HepG2 (cell line): ENCODE results near the gene TCERG1L. TPM values are rescaled to one million over a fixed set of nuclear protein-coding genes. Genes with fewer than 3 reads are reported as not detected.

Experiments
- ATAC-seq: fragments of 200-7000 bp; cut with Tn5 transposase; 3 replicates; pipeline ENCODE4 v1.9.1; 2020; ENCODE audit warnings: mild to moderate bottlenecking, moderate library complexity
- BruUV-seq: library from RNA; stranded (reverse); fragments of 400-500 nt; replicated peaks from 2 replicates; lab custom pipeline; 2021; lab: Mats Ljungman, UMichigan
- CTCF ChIA-PET: fragments of 300-600 bp; formaldehyde crosslinking; extraction: SDS; loops from one replicate; lab custom pipeline; 2021; ENCODE audit warnings: low total read pairs, inconsistent platforms, low intra/inter-chr PET ratio; lab: Yijun Ruan, JAX
- POLR2A ChIA-PET: fragments of 350-600 bp; sonication (Branson Sonifier 250); formaldehyde crosslinking; loops from one replicate; lab custom pipeline; 2020; ENCODE audit warnings: antibody characterized with exemption, inconsistent platforms; lab: Yijun Ruan, JAX
- DNase-seq: peaks from one replicate; pipeline ENCODE4 v3.0.0-alpha.2; 2015; ENCODE audit warnings: low spot score
- FAIRE-seq: peaks from 3 replicates; lab custom pipeline; 2011; peaks lifted over from hg19 to GRCh38; lab: Jason Lieb, UNC
- H2AFZ ChIP-seq: one replicate; pipeline ENCODE4 v1.6.1; 2011; ENCODE audit warnings: low read length, inconsistent platforms
- H3K27ac ChIP-seq: fragments of 300-600 bp; 3 replicates; pipeline ENCODE4 v1.8.0; 2011; ENCODE audit warnings: mixed run types, mild to moderate bottlenecking, mixed read lengths, low read length, inconsistent platforms; ENCODE audit not compliant: insufficient read depth; ENCODE audit errors: extremely low read length
- H3K27me3 ChIP-seq, 2 experiments: fragments of 200-600 bp in 1 of 2; 2 replicates in 1 of 2; 3 replicates in 1 of 2; pipeline versions ENCODE4 v1.6.0 to v1.8.0; 2011; ENCODE audit warnings: low read length in 2 of 2, mild to moderate bottlenecking in 2 of 2, moderate library complexity in 2 of 2, inconsistent platforms in 1 of 2; ENCODE audit not compliant: insufficient read depth in 2 of 2, control insufficient read depth in 1 of 2
- H3K36me3 ChIP-seq, 2 experiments: fragments of 200-600 bp in 1 of 2; replicated peaks in 1 of 2; 2 replicates in 1 of 2; 3 replicates in 1 of 2; pipeline versions ENCODE4 v1.5.1 to v1.8.0; 2011; ENCODE audit warnings: low read length in 2 of 2, inconsistent platforms in 1 of 2; ENCODE audit not compliant: insufficient read depth in 2 of 2, control insufficient read depth in 1 of 2
- H3K4me1 ChIP-seq: 2 replicates; pipeline ENCODE4 v1.5.1; 2012; ENCODE audit warnings: low read length, inconsistent platforms; ENCODE audit not compliant: insufficient read depth
- H3K4me2 ChIP-seq: 2 replicates; pipeline ENCODE4 v1.6.0; 2011; ENCODE audit warnings: low read depth, low read length, inconsistent platforms
- H3K4me3 ChIP-seq, 3 experiments: fragments of 200-600 bp in 1 of 3; sonication (generic), shearing (Covaris generic) in 1 of 3; replicated peaks in 1 of 3; 2 replicates each; pipeline ENCODE4 v1.5.1; 2011 to 2016; ENCODE audit warnings: low read length in 3 of 3, inconsistent platforms in 2 of 3, low read depth in 2 of 3, mild to moderate bottlenecking in 2 of 3, control low read depth in 1 of 3, mixed read lengths in 1 of 3; ENCODE audit not compliant: insufficient read depth in 1 of 3
- H3K79me2 ChIP-seq: one replicate; pipeline ENCODE4 v1.6.1; 2011; ENCODE audit warnings: low read length, inconsistent platforms; ENCODE audit not compliant: insufficient read depth
- H3K9ac ChIP-seq: 2 replicates; pipeline ENCODE4 v1.6.0; 2011; ENCODE audit warnings: mild to moderate bottlenecking, low read depth, low read length, inconsistent platforms; ENCODE audit not compliant: insufficient read depth
- H3K9me3 ChIP-seq: 2 replicates; pipeline ENCODE4 v1.5.1; 2012; ENCODE audit warnings: mild to moderate bottlenecking, low read length
- H4K20me1 ChIP-seq: 2 replicates; pipeline ENCODE4 v1.6.0; 2011; ENCODE audit warnings: inconsistent platforms, mild to moderate bottlenecking, low read length, moderate library complexity; ENCODE audit not compliant: insufficient read depth
- CHD4 ChIP-seq: fragments of 200-600 bp; sonication (generic); IDR thresholded peaks from 2 replicates; pipeline ENCODE4 v1.7.0; 2017; ENCODE audit warnings: mild to moderate bottlenecking, low read length, borderline replicate concordance
- HOXA5 ChIP-seq: sonication (generic); formaldehyde crosslinking; IDR thresholded peaks from 2 replicates; pipeline ENCODE4 v1.4.0; 2020; ENCODE audit warnings: missing genetic modification reagents
- KDM5B ChIP-seq: sonication (generic); formaldehyde crosslinking; IDR thresholded peaks from 2 replicates; pipeline ENCODE4 v1.4.0; 2020; ENCODE audit warnings: missing genetic modification reagents, mild to moderate bottlenecking, borderline replicate concordance
- KMT2B ChIP-seq: IDR thresholded peaks from 2 replicates; pipeline ENCODE4 v1.6.1; 2016; ENCODE audit warnings: missing genetic modification reagents, missing compliant biosample characterization
- NFRKB ChIP-seq: fragments of 450-650 bp; IDR thresholded peaks from 2 replicates; pipeline ENCODE4 v1.6.1; 2017
- YEATS4 ChIP-seq: sonication (generic); formaldehyde crosslinking; IDR thresholded peaks from 2 replicates; pipeline ENCODE4 v1.4.0; 2020; ENCODE audit warnings: missing genetic modification reagents, borderline replicate concordance
- ZBTB33 ChIP-seq: sonication (generic); formaldehyde crosslinking; IDR thresholded peaks from 2 replicates; pipeline ENCODE4 v1.4.0; 2020; ENCODE audit warnings: missing genetic modification reagents
- ZNF382 ChIP-seq: sonication (generic); formaldehyde crosslinking; IDR thresholded peaks from 2 replicates; pipeline ENCODE4 v1.5.0; 2020; ENCODE audit warnings: missing genetic modification reagents, mild to moderate bottlenecking, borderline replicate concordance
- ZNF589 ChIP-seq: sonication (generic); formaldehyde crosslinking; conservative IDR thresholded peaks from 2 replicates; pipeline ENCODE4 v1.8.0; 2022; ENCODE audit warnings: mild to moderate bottlenecking, moderate library complexity, missing genetic modification reagents
- ZNF615 ChIP-seq: sonication (generic); formaldehyde crosslinking; IDR thresholded peaks from 2 replicates; pipeline ENCODE4 v1.5.0; 2020; ENCODE audit warnings: mild to moderate bottlenecking, missing genetic modification reagents, borderline replicate concordance
- WGBS: methylation state at CpG from one replicate; pipeline ENCODE4 v1.1.6; 2017; ENCODE audit warnings: low lambda C conversion rate; 5-methylcytosine and 5-hydroxymethylcytosine counted together
- in situ Hi-C: cut with HindIII; loops from 2 replicates; pipeline ENCODE4 v1.10.0; 2017; ENCODE audit warnings: low pct_unique_long_range_greater_than_20kb; ENCODE audit not compliant: extremely low pct_ligation_motif_present
- intact Hi-C: fragments of 100-400 bp; cut with micrococcal nuclease; formaldehyde crosslinking; loops from one replicate; pipeline ENCODE4 v1.10.0; 2022; ENCODE audit not compliant: unreplicated experiment
- polyA plus RNA-seq, 8 experiments: library from polyadenylated mRNA; depleted of rRNA in 3 of 8; stranded (reverse) in 7 of 8; unstranded in 1 of 8; fragments of >200 nt; fragmentation: Illumina TruSeq in 4 of 8; extraction: Trizol in 4 of 8; gene quantifications; 2 replicates each; pipeline versions ENCODE4 v1.2.1 to v1.2.3, GENCODE V29; 2011 to 2016; ENCODE audit warnings: low read depth in 4 of 8, missing spikeins in 1 of 8, mixed read lengths in 1 of 8; ENCODE audit not compliant: insufficient read depth in 1 of 8
- total RNA-seq, 5 experiments: library from RNA; depleted of rRNA; stranded (reverse); fragments of >200 nt; fragmentation: Illumina TruSeq; extraction: Trizol; gene quantifications; 2 replicates each; pipeline ENCODE4 v1.2.3, GENCODE V29; 2016; ENCODE audit warnings: low read depth in 1 of 5
- TF ChIP-seq, protein P1 (sequence below): IDR thresholded peaks from 2 replicates; pipeline ENCODE4 v1.6.1; 2018; ENCODE audit warnings: missing genetic modification reagents, mild to moderate bottlenecking, missing compliant biosample characterization
- TF ChIP-seq, protein P2 (sequence below): sonication (generic); formaldehyde crosslinking; IDR thresholded peaks from 2 replicates; pipeline ENCODE4 v1.8.0; 2022; ENCODE audit warnings: mild to moderate bottlenecking, missing genetic modification reagents; ENCODE audit not compliant: insufficient replicate concordance

The TCERG1L gene
- total and polyA plus RNA-seq, 2 of the 13 experiments (the other 11 are each of a cell fraction or from before 2014, with no cell fraction given), result not detected

DNA sequence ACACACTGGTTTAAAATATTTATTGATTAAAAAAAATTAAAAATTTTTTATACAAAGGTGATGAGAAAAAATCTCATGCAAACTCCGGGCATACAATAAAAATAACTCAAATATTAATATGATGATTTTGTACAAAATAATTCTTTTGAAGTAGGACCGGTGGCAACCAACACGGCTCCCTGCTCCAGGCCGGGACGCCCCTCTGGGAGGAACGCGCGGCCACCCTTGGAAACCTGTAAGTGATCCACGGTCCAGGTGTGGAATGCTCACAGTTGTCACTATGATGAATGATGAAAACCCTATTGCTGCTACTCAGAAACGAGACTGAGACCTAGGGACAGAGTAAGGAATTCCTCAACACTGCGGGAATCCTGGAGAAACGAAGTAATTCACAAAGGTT lies 219.1 kb downstream of the TCERG1L start:
- TF ChIP-seq KMT2B (CRISPR knock-in tag), result no peak
- no peak for TF ChIP-seq ZNF589 (CRISPR knock-in tag)
- TF ChIP-seq HOXA5 (CRISPR knock-in tag), result no peak
- TF ChIP-seq ZNF615 (CRISPR knock-in tag), result no peak
- H2AFZ ChIP-seq, result no peak overlapping the region
- H4K20me1 ChIP-seq, result no peaks in the 10 kb centered on the region
- H3K27ac ChIP-seq, result no peak overlapping the region
- H3K9me3 ChIP-seq, result no peaks in the 10 kb centered on the region
- WGBS, result 54% methylated on average over 12 of the region's 12 CpGs
- no peak overlapping the region for H3K4me2 ChIP-seq
- ChIA-PET POLR2A (no interaction called here), CTCF (no interaction called here)
- H3K4me1 ChIP-seq, result no peaks in the 10 kb centered on the region
- no peak overlapping the region for H3K4me3 ChIP-seq
- no TSS peak for BruUV-seq
- H3K27me3 ChIP-seq, result peaks cover 0 to 20% of the 10 kb centered on the region in 2 experiments; a peak in 4 of 5 replicates
- H3K79me2 ChIP-seq, result no peaks in the 10 kb centered on the region
- in situ Hi-C loops, result no loop called here
- FAIRE-seq (no peak), DNase-seq (no peak), ATAC-seq (no peak)
- no peaks in the 10 kb centered on the region for H3K36me3 ChIP-seq
- intact Hi-C loops, result no loop called here
- no peak overlapping the region for H3K9ac ChIP-seq

DNA sequence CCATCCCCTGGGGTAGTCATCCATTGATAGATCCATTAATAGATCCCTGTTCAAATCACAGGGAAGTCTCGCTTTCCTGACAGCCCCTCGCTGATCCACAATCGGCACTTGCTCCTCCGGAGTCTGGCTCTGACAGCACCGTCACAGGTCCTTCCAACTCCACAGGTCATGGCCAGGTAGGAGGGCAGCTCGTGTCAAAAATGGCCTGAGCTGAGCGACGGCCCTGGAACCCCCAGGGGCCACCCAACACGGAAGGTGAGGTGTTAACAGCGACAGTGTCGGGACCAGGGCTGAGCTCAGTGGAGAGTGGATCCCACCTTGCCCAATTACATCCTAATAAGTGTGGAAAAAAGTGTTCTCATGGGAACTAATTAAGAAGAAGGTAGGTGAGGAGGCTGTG lies 219.8 kb downstream of the TCERG1L start:
- POLR2A ChIA-PET, result no interaction called here
- in situ Hi-C loops (no loop called here), intact Hi-C loops (no loop called here)
- CTCF ChIA-PET, result no interaction called here
- Histone ChIP-seq H3K27ac (no peak overlapping the region), H3K36me3 (no peaks in the 10 kb centered on the region), H4K20me1 (no peaks in the 10 kb centered on the region), H3K79me2 (no peaks in the 10 kb centered on the region), H3K27me3 (peaks cover 0 to 23% of the 10 kb centered on the region in 2 experiments; a peak in 4 of 5 replicates), H2AFZ (no peak overlapping the region), H3K4me2 (no peak overlapping the region), H3K4me3 (no peak overlapping the region), H3K4me1 (peaks cover 3% of the 10 kb centered on the region), H3K9me3 (no peaks in the 10 kb centered on the region), H3K9ac (no peak overlapping the region)
- ATAC-seq, result no peak
- no peak for FAIRE-seq
- whole genome bisulfite sequencing, result 8% methylated on average over 3 of the region's 11 CpGs
- BruUV-seq, result no TSS peak
- no peak for DNase-seq
- TF ChIP-seq ZBTB33 (CRISPR knock-in tag) (no peak), YEATS4 (CRISPR knock-in tag) (no peak), ZNF382 (no peak), CHD4 (no peak), KDM5B (CRISPR knock-in tag) (no peak), NFRKB (no peak)
- TF ChIP-seq, protein P1, sequence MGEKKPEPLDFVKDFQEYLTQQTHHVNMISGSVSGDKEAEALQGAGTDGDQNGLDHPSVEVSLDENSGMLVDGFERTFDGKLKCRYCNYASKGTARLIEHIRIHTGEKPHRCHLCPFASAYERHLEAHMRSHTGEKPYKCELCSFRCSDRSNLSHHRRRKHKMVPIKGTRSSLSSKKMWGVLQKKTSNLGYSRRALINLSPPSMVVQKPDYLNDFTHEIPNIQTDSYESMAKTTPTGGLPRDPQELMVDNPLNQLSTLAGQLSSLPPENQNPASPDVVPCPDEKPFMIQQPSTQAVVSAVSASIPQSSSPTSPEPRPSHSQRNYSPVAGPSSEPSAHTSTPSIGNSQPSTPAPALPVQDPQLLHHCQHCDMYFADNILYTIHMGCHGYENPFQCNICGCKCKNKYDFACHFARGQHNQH (CRISPR knock-in tag), result no peak
- TF ChIP-seq, protein P2, sequence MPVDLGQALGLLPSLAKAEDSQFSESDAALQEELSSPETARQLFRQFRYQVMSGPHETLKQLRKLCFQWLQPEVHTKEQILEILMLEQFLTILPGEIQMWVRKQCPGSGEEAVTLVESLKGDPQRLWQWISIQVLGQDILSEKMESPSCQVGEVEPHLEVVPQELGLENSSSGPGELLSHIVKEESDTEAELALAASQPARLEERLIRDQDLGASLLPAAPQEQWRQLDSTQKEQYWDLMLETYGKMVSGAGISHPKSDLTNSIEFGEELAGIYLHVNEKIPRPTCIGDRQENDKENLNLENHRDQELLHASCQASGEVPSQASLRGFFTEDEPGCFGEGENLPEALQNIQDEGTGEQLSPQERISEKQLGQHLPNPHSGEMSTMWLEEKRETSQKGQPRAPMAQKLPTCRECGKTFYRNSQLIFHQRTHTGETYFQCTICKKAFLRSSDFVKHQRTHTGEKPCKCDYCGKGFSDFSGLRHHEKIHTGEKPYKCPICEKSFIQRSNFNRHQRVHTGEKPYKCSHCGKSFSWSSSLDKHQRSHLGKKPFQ, result no peak
